Neural cell (in vitro differentiated cells): ENCODE data around the gene TXN2. TPM values are rescaled to one million over a fixed set of nuclear protein-coding genes. Genes with fewer than 3 reads are reported as not detected.

ENCODE experiments used
- H2AFZ ChIP-seq: fragments of 200-600, 300-800 bp; sonication (generic), shearing (Covaris generic); 2 replicates; pipeline ENCODE4 v1.6.0; 2014; ENCODE audit warnings: low read depth, mild to moderate bottlenecking, antibody characterized with exemption, low read length, moderate library complexity
- H3F3A ChIP-seq: fragments of 200-600 bp; shearing (Covaris generic); 2 replicates; pipeline ENCODE4 v1.6.1; 2016; ENCODE audit warnings: mild to moderate bottlenecking, moderate library complexity, mixed read lengths, antibody characterized with exemption, low read length; ENCODE audit not compliant: insufficient read depth, poor library complexity, severe bottlenecking
- H3K27ac ChIP-seq: fragments of 200-600, 300-800 bp; sonication (generic), shearing (Covaris generic); 2 replicates; pipeline ENCODE4 v1.5.1; 2014; ENCODE audit warnings: mild to moderate bottlenecking, low read length, moderate library complexity
- H3K27me3 ChIP-seq: fragments of 300-800, 200-600 bp; sonication (generic), shearing (Covaris generic); 2 replicates; pipeline ENCODE4 v1.6.0; 2014; ENCODE audit warnings: mild to moderate bottlenecking, low read depth, low read length, moderate library complexity; ENCODE audit not compliant: insufficient read depth
- H3K36me3 ChIP-seq: fragments of 300-800, 200-600 bp; sonication (generic), shearing (Covaris generic); 2 replicates; pipeline ENCODE4 v1.5.1; 2014; ENCODE audit warnings: mild to moderate bottlenecking, antibody characterized with exemption, low read length, moderate library complexity; ENCODE audit not compliant: insufficient read depth
- H3K4me2 ChIP-seq: fragments of 300-800, 200-600 bp; sonication (generic), shearing (Covaris generic); 2 replicates; pipeline ENCODE4 v1.6.0; 2014; ENCODE audit warnings: mild to moderate bottlenecking, low read length
- H3K4me3 ChIP-seq: fragments of 300-800, 200-600 bp; sonication (generic), shearing (Covaris generic); 2 replicates; pipeline ENCODE4 v1.5.1; 2014; ENCODE audit warnings: mild to moderate bottlenecking, low read length, moderate library complexity
- H3K79me2 ChIP-seq: fragments of 200-600 bp; shearing (Covaris generic); replicated peaks from 2 replicates; pipeline ENCODE4 v1.6.0; 2014; ENCODE audit warnings: mild to moderate bottlenecking, low read length, moderate library complexity; ENCODE audit not compliant: insufficient read depth
- H3K9ac ChIP-seq: fragments of 300-800, 200-600 bp; sonication (generic), shearing (Covaris generic); 2 replicates; pipeline ENCODE4 v1.6.1; 2016; ENCODE audit warnings: mild to moderate bottlenecking, low read length, mixed read lengths
- H3K9me2 ChIP-seq: fragments of 200-600 bp; shearing (Covaris generic); 2 replicates; pipeline ENCODE4 v1.6.1; 2016; ENCODE audit warnings: mild to moderate bottlenecking, low read length, mixed read lengths; ENCODE audit not compliant: insufficient read depth
- H3K9me3 ChIP-seq: fragments of 200-600, 300-800 bp; sonication (generic), shearing (Covaris generic); 2 replicates; pipeline ENCODE4 v1.6.1; 2016; ENCODE audit warnings: mild to moderate bottlenecking, mixed run types, low read length, moderate library complexity, mixed read lengths
- H4K20me1 ChIP-seq: fragments of 200-600 bp; shearing (Covaris generic); 2 replicates; pipeline ENCODE4 v1.6.1; 2016; ENCODE audit warnings: mild to moderate bottlenecking, mixed run types; ENCODE audit not compliant: insufficient read depth
- CTCF ChIP-seq: fragments of 450-650 bp; IDR thresholded peaks from 2 replicates; pipeline ENCODE4 v1.5.1; 2014; ENCODE audit warnings: antibody characterized with exemption, mild to moderate bottlenecking, moderate library complexity; ENCODE audit not compliant: poor library complexity, severe bottlenecking
- EP300 ChIP-seq: fragments of 450-650 bp; conservative IDR thresholded peaks from 2 replicates; pipeline ENCODE4 v1.6.1; 2014; ENCODE audit warnings: antibody characterized with exemption, mild to moderate bottlenecking, moderate library complexity; ENCODE audit not compliant: poor library complexity, severe bottlenecking
- EZH2 ChIP-seq: fragments of 200-600, 300-800 bp; shearing (Covaris generic), sonication (generic); IDR thresholded peaks from 2 replicates; pipeline ENCODE4 v1.6.1; 2014; ENCODE audit warnings: antibody characterized with exemption, low read length, borderline replicate concordance, mild to moderate bottlenecking; ENCODE audit not compliant: insufficient read depth, poor library complexity, severe bottlenecking
- MXI1 ChIP-seq: fragments of 450-650 bp; conservative IDR thresholded peaks from 2 replicates; pipeline ENCODE4 v1.6.1; 2014; ENCODE audit warnings: antibody characterized with exemption, mild to moderate bottlenecking; ENCODE audit not compliant: poor library complexity, severe bottlenecking
- POLR2AphosphoS5 ChIP-seq: IDR thresholded peaks from 2 replicates; pipeline ENCODE4 v1.6.1; 2012
- RAD21 ChIP-seq: fragments of 450-650 bp; conservative IDR thresholded peaks from 2 replicates; pipeline ENCODE4 v1.6.1; 2014; ENCODE audit warnings: antibody characterized with exemption, mild to moderate bottlenecking, moderate library complexity
- REST ChIP-seq: IDR thresholded peaks from 2 replicates; pipeline ENCODE4 v1.6.1; 2012; ENCODE audit warnings: borderline replicate concordance
- SMC3 ChIP-seq: fragments of 450-650 bp; conservative IDR thresholded peaks from 2 replicates; pipeline ENCODE4 v1.6.1; 2014; ENCODE audit warnings: antibody characterized with exemption, mild to moderate bottlenecking, moderate library complexity; ENCODE audit not compliant: poor library complexity
- TAF1 ChIP-seq: IDR thresholded peaks from 2 replicates; pipeline ENCODE4 v1.6.1; 2012; ENCODE audit warnings: low read depth
- polyA minus RNA-seq: library from RNA; depleted of rRNA, polyadenylated mRNA; stranded (reverse); fragments of >200 nt; gene quantifications from 2 replicates; pipeline ENCODE4 v1.2.3, GENCODE V29; 2014
- polyA plus RNA-seq: library from polyadenylated mRNA; depleted of rRNA; stranded (reverse); fragments of >200 nt; gene quantifications from 2 replicates; pipeline ENCODE4 v1.2.3, GENCODE V29; 2014

Gene TXN2
- polyA plus RNA-seq (26.2 and 44.3 TPM in 2 replicates), polyA minus RNA-seq (14.6 and 16.2 TPM in 2 replicates)

GRCh38 chr22:36481393-36482168 is at the start of gene TXN2:
TSS of gene TXN2 (minus strand) at chr22:36481640. CDS start at chr22:36480837, 803 bp downstream.
- no peaks in the 10 kb centered on the region for H3F3A ChIP-seq
- no peaks in the 10 kb centered on the region for H3K9me2 ChIP-seq
- no peaks in the 10 kb centered on the region for H3K9me3 ChIP-seq
- peak within 1 kb of the TSS; percentile 92 for H3K27ac ChIP-seq
- peak within 1 kb of the TSS; percentile 99 for H3K4me2 ChIP-seq
- H3K36me3 ChIP-seq = no peaks in the 10 kb centered on the region
- TF ChIP-seq TAF1 (peak; percentile 76), EP300 (peak; percentile 69), CTCF (no peak), POLR2AphosphoS5 (peak; percentile 95), MXI1 (peak; percentile 90), RAD21 (no peak), EZH2 (no peak), REST (peak; percentile 64), SMC3 (no peak)
- H3K27me3 ChIP-seq = no peaks in the 10 kb centered on the region
- H2AFZ ChIP-seq = peak within 1 kb of the TSS; percentile 53
- H3K9ac ChIP-seq = peak within 1 kb of the TSS; percentile 85
- peaks cover 6% of the 10 kb centered on the region for H3K79me2 ChIP-seq
- no peaks in the 10 kb centered on the region for H4K20me1 ChIP-seq
- H3K4me3 ChIP-seq = peak within 1 kb of the TSS; percentile 71

DNA sequence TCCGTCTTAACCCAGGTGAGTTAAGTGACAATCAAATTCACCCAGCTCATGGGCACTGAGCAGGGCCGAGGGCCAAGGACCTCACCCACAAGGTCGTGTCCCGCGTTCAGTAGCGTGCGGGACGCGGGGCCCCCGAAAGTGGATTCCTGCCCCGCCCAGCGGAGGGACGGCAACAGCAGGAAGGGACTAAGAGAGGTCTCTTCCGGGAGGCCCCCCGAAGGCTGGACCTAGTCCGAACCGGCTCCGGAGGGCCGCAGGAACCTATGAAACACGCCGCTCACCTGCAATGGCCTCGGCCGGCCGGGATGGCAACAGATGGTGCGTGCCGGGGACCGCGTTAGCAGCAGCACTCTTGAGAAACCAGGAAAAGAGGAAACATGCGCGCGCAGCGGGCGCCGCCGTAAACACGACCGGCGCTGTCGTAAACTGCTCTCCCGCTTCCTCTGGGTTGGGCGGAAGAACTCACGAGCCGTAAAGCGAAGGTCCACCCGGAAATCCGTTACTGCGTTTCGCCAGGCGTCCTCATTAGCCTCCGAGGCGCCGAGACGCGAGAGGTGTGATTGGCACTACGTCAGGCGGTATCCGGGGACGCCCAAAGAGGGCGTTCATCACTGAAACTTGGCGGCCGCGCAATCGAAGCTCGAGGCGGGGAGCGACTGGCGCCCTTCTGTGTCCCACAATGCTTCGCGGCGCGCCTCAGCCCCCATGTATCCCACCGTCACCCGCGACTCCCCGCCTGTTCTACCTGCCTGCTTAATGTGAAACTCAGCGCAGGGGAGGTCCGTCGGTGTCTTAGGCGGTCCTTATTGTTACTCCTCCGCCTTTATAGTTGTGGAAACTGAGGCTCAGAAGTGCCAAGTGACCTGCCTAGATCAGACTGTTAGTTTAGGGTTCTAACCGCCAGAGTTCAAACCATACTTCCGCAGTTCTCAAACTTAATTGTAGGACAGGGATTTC is 47.6 kb upstream of the TXN2 start, which contains the start of gene EIF3D:
EIF3D (minus strand) TSS at position 372 of the 957 bp plus-strand sequence. CDS start 3,045 bp downstream, outside the sequence.
- Histone ChIP-seq H3K9ac (peak within 1 kb of the TSS; percentile 78), H3K27ac (peak within 1 kb of the TSS; percentile 71), H2AFZ (peak within 1 kb of the TSS; percentile 86), H4K20me1 (no peaks in the 10 kb centered on the region), H3K27me3 (no peaks in the 10 kb centered on the region), H3K79me2 (peaks cover 14% of the 10 kb centered on the region), H3K9me3 (no peaks in the 10 kb centered on the region), H3K4me3 (peak within 1 kb of the TSS; percentile 88), H3K9me2 (no peaks in the 10 kb centered on the region), H3K36me3 (no peaks in the 10 kb centered on the region), H3K4me2 (peak within 1 kb of the TSS; percentile 79), H3F3A (no peaks in the 10 kb centered on the region)
- TF ChIP-seq REST (peak; percentile 29), TAF1 (no peak), MXI1 (peak; percentile 96), EP300 (peak; percentile 80), POLR2AphosphoS5 (peak; percentile 79), CTCF (peak; percentile 45), RAD21 (no peak)
